ENCODE data around the gene TBCD.

GRCh38 chr17:82844796-82845162, 92.9 kb downstream of the TBCD start:
- no peak for TF ChIP-seq LEF1 (IDR thresholded peaks at IDR 0.05; ENCODE audit: borderline replicate concordance)
- TF ChIP-seq HDGF (IDR thresholded peaks at IDR 0.05; ENCODE audit: borderline replicate concordance), result no peak
- TF ChIP-seq FOXM1 (IDR thresholded peaks at IDR 0.05; ENCODE audit: borderline replicate concordance), result no peak
- TF ChIP-seq SUZ12 (IDR thresholded peaks at IDR 0.05), result no peak
- no peak for TF ChIP-seq TARDBP (IDR thresholded peaks at IDR 0.05)
- TF ChIP-seq BHLHE40 (IDR thresholded peaks at IDR 0.05; ENCODE audit: borderline replicate concordance), result no peak
- no peak for TF ChIP-seq FOXA1 (IDR thresholded peaks at IDR 0.05)
- no peak for TF ChIP-seq FOXK2 (IDR thresholded peaks at IDR 0.05)
- no peak for TF ChIP-seq PKNOX1 (IDR thresholded peaks at IDR 0.05)
- TF ChIP-seq ZNF384 (IDR thresholded peaks at IDR 0.05), result no peak
- TF ChIP-seq SP1 (IDR thresholded peaks at IDR 0.05), result no peak
- TF ChIP-seq ARNT (IDR thresholded peaks at IDR 0.05), result no peak

Data from HEK293T (cell line).